ENCODE measurements around the gene SHC3.

The SHC3 gene

GRCh38 chr9:89177944-89178829 is at the start of gene SHC3:
Gene SHC3 (minus strand): TSS chr9:89178818. CDS start chr9:89178460, 358 bp downstream.
- TF ChIP-seq CTCF (IDR thresholded peaks at IDR 0.05; ENCODE audit: control extremely low read depth, extremely low read depth, low read depth, missing control alignments), result no peak
- CTCF ChIA-PET, result no interaction called here
- no peak for DNase-seq (ENCODE audit: extremely low spot score)
- POLR2A ChIA-PET, result no interaction called here

- no peak for TF ChIP-seq CTCF (IDR thresholded peaks at IDR 0.05; ENCODE audit: control extremely low read depth, extremely low read depth, low read depth, missing control alignments)
- no peak for DNase-seq (ENCODE audit: extremely low spot score)
- ChIA-PET CTCF (no interaction called here), POLR2A (no interaction called here)
These were observed 47.4 kb upstream of the SHC3 start for GRCh38 chr9:89225991-89226471.

GRCh38 chr9:89225587-89225986 is 47.0 kb upstream of the SHC3 start:
- POLR2A ChIA-PET, result no interaction called here

GRCh38 chr9:89225036-89225435 is 46.4 kb upstream of the SHC3 start:
- ChIA-PET CTCF (no interaction called here), POLR2A (no interaction called here)
- TF ChIP-seq CTCF (IDR thresholded peaks at IDR 0.05; ENCODE audit: control extremely low read depth, extremely low read depth, low read depth, missing control alignments), result no peak
- DNase-seq (ENCODE audit: extremely low spot score), result no peak

More at GRCh38 chr9:89225587-89225986, 47.0 kb upstream of the SHC3 start:
- DNase-seq (ENCODE audit: extremely low spot score), result no peak
- TF ChIP-seq CTCF (IDR thresholded peaks at IDR 0.05; ENCODE audit: control extremely low read depth, extremely low read depth, low read depth, missing control alignments), result no peak
- CTCF ChIA-PET, result no interaction called here

- CTCF ChIA-PET, result no interaction called here
- POLR2A ChIA-PET, result no interaction called here
- DNase-seq (ENCODE audit: extremely low spot score), result no peak
- no peak for TF ChIP-seq CTCF (IDR thresholded peaks at IDR 0.05; ENCODE audit: control extremely low read depth, extremely low read depth, low read depth, missing control alignments)
These were observed 46.0 kb upstream of the SHC3 start for GRCh38 chr9:89224633-89225032.

GRCh38 chr9:89223396-89223977 is 44.9 kb upstream of the SHC3 start:
- no peak for TF ChIP-seq CTCF (IDR thresholded peaks at IDR 0.05; ENCODE audit: control extremely low read depth, extremely low read depth, low read depth, missing control alignments)
- DNase-seq (ENCODE audit: extremely low spot score), result no peak
- ChIA-PET CTCF (no interaction called here), POLR2A (no interaction called here)
